Neutrophil (primary cell): ENCODE data around the gene SHISA5.
"Not testable (repeated sequence)": the region's sequence is repeated elsewhere in the genome, so short reads cannot be mapped to it uniquely, and the experiment has no call there.

Source experiments
- H3K27ac ChIP-seq: fragments of 200-600 bp; sonication (generic); 2 replicates; pipeline ENCODE4 v1.5.1; 2016; ENCODE audit warnings: mild to moderate bottlenecking, moderate library complexity
- H3K27me3 ChIP-seq: fragments of 200-600 bp; sonication (generic); 2 replicates; pipeline ENCODE4 v1.6.0; 2016; ENCODE audit warnings: mild to moderate bottlenecking
- H3K36me3 ChIP-seq: fragments of 200-600 bp; sonication (generic); 2 replicates; pipeline ENCODE4 v1.5.1; 2017
- H3K4me1 ChIP-seq, 2 experiments: fragments of 200-600 bp in 1 of 2; sonication (generic) in 1 of 2; 1 replicate in 1 of 2; 2 replicates in 1 of 2; pipeline versions ENCODE4 v1.5.1 to v1.6.1; 2013 to 2016; ENCODE audit warnings: low read depth in 1 of 2, low read length in 1 of 2, mild to moderate bottlenecking in 1 of 2, moderate library complexity in 1 of 2; ENCODE audit not compliant: control insufficient read depth in 1 of 2, insufficient read depth in 1 of 2
- H3K4me3 ChIP-seq, 2 experiments: fragments of 200-600 bp in 1 of 2; sonication (generic) in 1 of 2; 1 replicate in 1 of 2; 2 replicates in 1 of 2; pipeline ENCODE4 v1.5.1; 2013 to 2016; ENCODE audit warnings: low read depth in 1 of 2, low read length in 1 of 2, mild to moderate bottlenecking in 1 of 2, moderate library complexity in 1 of 2
- H3K9me3 ChIP-seq: fragments of 200-600 bp; sonication (generic); 2 replicates; pipeline ENCODE4 v1.5.1; 2016
- TF ChIP-seq, protein P1 (sequence below): fragments of 200-600 bp; sonication (generic); IDR thresholded peaks from 2 replicates; pipeline ENCODE4 v1.5.1; 2016; ENCODE audit warnings: antibody characterized with exemption

SHISA5 gene, protein sequence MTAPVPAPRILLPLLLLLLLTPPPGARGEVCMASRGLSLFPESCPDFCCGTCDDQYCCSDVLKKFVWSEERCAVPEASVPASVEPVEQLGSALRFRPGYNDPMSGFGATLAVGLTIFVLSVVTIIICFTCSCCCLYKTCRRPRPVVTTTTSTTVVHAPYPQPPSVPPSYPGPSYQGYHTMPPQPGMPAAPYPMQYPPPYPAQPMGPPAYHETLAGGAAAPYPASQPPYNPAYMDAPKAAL

DNA sequence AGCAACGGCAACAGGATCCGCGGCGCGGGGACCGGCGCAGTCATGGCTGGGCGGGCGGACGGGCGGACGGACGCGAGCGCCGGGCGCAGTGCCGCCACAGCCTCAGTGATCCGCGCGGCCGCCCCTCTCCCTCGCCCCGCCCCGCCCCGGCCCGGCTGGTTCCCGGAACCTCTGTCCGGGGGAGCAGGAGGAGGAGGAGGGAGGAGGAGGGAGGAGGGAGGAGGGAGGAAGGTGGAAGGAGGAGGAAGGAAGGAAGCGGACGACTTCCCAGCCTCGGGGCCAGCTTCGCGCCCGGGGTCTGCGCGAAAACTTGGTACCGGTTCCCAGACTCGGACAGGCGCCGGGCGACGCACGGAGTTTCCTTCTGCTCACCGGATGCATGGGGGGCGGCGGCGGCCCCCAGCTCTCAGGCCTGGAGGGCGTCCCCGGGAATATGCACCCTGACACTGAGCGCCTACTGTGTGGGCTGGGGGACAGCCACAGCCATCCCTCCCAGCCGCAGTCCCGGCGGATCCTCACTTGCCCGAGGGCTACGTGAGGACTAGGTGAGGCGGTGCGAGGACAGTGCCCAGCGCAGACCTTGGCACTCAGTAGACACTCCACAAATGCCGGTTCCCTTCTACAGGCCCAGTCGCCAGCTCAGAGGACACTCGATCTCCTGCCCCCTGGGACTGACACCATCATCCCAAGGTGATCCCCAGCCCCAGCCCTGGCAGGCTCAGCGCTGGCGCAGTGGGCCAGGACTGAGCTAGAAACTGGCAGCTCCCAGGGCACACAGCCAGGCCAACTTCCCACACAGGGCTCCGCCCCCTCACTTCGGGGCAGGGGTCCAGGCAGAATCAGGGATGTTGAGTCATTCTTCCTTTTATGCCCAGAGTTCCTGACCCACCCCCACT lies at the start of gene SHISA5:
TSS of gene SHISA5 (minus strand) at position 124 of the 896 bp plus-strand sequence. CDS start at position 44, 80 bp downstream.
- Histone ChIP-seq H3K9me3 (no peaks in the 10 kb centered on the region), H3K4me1 (peaks cover 26 to 28% of the 10 kb centered on the region in 2 experiments), H3K4me3 (peak within 1 kb of the TSS; percentile 84 to 88), H3K27me3 (peaks cover 49% of the 10 kb centered on the region), H3K36me3 (no peaks in the 10 kb centered on the region), H3K27ac (peak within 1 kb of the TSS; percentile 78)
- TF ChIP-seq, protein P1, sequence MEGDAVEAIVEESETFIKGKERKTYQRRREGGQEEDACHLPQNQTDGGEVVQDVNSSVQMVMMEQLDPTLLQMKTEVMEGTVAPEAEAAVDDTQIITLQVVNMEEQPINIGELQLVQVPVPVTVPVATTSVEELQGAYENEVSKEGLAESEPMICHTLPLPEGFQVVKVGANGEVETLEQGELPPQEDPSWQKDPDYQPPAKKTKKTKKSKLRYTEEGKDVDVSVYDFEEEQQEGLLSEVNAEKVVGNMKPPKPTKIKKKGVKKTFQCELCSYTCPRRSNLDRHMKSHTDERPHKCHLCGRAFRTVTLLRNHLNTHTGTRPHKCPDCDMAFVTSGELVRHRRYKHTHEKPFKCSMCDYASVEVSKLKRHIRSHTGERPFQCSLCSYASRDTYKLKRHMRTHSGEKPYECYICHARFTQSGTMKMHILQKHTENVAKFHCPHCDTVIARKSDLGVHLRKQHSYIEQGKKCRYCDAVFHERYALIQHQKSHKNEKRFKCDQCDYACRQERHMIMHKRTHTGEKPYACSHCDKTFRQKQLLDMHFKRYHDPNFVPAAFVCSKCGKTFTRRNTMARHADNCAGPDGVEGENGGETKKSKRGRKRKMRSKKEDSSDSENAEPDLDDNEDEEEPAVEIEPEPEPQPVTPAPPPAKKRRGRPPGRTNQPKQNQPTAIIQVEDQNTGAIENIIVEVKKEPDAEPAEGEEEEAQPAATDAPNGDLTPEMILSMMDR = peak; percentile 7

DNA sequence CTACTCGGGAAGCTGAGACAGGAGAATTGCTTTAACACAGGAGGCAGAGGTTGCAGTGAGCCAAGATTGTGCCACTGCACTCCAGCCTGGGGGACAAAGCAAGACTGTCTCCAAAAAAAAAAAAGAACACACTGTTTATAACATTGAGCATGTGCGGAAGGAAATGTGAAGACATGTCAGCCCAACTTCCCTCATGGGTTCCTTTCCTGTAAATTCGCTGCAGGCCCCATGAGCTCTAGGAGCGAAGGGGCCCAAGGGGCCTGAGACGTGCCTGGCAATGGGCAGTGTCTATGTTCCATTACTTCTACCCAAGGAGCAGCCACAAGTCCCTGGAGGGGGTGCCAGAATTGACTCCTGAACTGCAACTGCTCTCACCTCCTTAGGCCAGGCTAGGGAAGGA lies 49.4 kb upstream of the SHISA5 start:
- H3K36me3 ChIP-seq = peaks cover 31% of the 10 kb centered on the region
- H3K4me3 ChIP-seq = peak overlapping the region; percentile 67 to 94

DNA sequence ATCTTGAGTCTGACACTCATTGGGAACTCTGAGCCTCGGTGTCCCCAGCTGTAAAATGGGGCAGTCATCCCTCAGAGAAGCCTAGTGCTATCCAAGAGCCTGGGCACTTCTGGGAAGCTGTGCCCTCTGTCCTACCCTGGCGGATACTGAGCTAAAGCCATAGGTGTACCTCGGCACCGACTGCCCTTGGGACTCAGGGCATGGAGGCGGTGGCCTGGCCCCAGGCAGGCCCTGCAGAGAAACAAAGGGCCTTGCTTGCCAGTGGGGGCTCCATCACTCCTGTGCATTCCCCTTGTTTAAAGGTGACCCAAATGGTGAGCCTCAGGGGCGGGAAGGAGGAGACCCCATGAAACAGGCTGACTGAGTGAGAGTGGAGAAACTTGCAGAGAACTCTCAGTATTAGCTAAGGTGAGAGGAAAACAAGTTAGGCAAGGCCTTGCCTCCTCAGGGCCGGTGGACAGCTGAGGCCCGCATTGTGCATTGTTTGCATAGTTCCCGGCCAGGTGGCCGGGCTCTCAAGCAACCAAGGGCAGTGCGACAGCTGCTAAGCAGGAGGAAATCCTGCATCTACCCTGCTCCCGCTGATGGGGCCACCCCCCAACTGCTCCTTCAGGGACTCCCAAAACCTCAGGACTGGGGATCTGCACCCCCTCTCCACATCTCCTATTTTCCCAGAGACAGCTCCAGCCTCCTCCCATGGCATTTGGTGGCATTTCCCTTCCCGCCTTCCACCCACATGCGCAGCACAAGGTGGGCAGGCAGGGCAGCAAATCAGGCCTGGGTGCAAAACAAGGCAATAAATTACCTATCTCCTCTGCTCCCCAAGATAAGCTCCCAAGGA lies 48.4 kb upstream of the SHISA5 start:
- Histone ChIP-seq H3K4me3 (peak overlapping the region; percentile 67 to 94), H3K36me3 (peaks cover 41% of the 10 kb centered on the region), H3K27me3 (no peaks in the 10 kb centered on the region), H3K27ac (peak overlapping the region; percentile 92), H3K9me3 (no peaks in the 10 kb centered on the region), H3K4me1 (peaks cover 77 to 81% of the 10 kb centered on the region in 2 experiments)
- TF ChIP-seq, protein P1 = no peak

More for the DNA sequence above, 49.4 kb upstream of the SHISA5 start:
- no peaks in the 10 kb centered on the region for H3K27me3 ChIP-seq
- peaks cover 88 to 91% of the 10 kb centered on the region in 2 experiments for H3K4me1 ChIP-seq
- TF ChIP-seq, protein P1 = no peak
- H3K9me3 ChIP-seq = no peaks in the 10 kb centered on the region
- peak overlapping the region; percentile 92 for H3K27ac ChIP-seq

DNA sequence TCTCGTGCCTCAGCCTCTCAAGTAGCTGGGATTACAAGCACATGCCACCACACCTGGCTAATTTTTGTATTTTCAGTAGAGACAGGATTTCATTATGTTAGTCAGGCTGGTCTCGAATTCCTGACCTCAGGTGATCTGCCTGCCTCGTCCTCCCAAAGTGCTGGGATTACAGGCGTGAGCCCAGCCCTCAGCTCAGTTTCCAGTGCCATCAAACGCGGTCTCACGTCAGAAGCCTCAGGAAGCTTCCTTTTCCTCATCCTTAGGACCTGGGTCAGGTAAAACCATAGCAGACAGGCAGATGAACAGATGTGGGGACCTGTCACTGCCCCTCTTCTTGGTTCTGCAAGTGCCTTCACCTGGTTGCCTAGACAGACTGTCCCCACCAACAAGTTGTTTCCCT lies 47.7 kb upstream of the SHISA5 start:
- not testable (repeated sequence) for H3K4me3 ChIP-seq, H3K27me3 ChIP-seq, H3K9me3 ChIP-seq
- H3K36me3 ChIP-seq = peaks cover 48% of the 10 kb centered on the region
- H3K4me1 ChIP-seq = peaks cover 74 to 77% of the 10 kb centered on the region in 2 experiments
- peak overlapping the region; percentile 92 for H3K27ac ChIP-seq

DNA sequence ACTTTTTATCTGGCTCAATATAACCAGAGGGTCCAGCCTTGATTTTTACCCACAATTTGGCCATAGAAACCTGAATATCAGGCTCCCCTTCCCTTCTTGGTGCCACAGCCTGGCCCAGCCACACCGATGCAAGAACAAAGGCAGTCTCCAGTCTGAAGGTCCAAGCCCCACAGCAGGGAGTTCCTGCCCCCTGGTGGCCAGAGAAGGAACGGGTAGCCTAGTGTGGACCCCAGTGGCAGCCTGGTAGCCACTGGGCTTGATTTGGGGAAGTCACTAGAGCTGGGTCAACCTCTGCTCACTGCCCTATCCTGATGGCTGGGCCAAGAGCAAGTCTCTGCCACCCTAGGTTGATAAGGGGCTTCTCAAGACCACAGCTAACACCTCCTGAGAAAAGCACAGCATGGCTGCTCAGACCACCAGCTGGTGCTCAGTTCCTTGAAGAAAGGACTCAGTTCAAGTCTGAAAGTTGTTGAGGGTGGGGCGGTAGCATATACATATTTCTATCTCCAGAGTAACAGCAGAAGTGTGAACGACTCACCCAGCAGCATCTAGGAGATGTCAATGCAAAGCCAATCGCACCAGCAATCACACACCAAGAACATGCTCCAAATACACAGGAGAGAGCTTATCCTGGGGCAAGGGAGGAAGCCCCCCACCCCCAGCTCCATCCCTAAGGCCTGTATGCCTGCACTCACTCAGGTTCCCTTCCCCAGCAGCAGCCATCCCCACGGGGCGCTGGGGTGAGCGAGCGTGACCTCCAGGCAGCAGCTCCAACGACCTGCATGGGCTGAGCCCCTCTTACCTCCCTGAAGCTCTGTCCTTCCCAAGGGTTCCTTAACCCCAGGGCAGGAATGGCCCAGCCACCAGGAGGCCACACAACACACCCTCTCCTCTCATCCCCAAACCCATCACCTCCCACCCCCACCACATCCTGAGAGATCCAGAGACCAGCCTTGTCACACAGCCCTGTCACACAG lies 45.0 kb upstream of the SHISA5 start:
- Histone ChIP-seq H3K36me3 (peaks cover 68% of the 10 kb centered on the region), H3K9me3 (no peaks in the 10 kb centered on the region), H3K4me1 (peaks cover 53 to 54% of the 10 kb centered on the region in 2 experiments), H3K4me3 (no peak overlapping the region), H3K27ac (peak overlapping the region; percentile 67), H3K27me3 (no peaks in the 10 kb centered on the region)
- TF ChIP-seq, protein P1 = peak; percentile 92
